ENCODE results near the gene NACA. TPM values are rescaled to one million over a fixed set of nuclear protein-coding genes. Genes with fewer than 3 reads are reported as not detected.

The NACA gene
- total RNA-seq, 1 donor from 2014 or later, result 687 TPM

DNA sequence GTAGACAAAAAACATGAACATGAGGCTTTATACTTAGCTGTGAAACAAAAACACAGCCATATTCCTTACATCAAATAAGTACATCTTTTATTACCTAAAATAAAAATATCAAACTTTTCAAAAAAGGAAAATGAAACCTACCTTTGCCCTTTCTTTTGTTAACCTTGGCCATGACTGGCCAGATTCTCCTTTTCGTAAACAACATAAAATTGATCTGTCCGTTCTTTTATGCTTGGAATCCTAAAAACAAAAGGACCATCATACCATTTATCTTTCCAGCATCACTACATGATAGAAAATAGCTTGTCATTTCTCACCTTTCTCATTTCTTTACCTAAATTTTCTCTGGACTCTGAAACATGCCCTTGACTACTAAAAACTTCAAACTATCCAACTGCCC is 53.5 kb downstream of the NACA start:
- H3K36me3 Mint-ChIP-seq (ENCODE audit: low read depth, unreplicated experiment), result peaks cover 26% of the 10 kb centered on the region
- no peak for DNase-seq (ENCODE audit: low spot score)
- no peaks in the 10 kb centered on the region for H3K27me3 Mint-ChIP-seq (ENCODE audit: unreplicated experiment)
- TF ChIP-seq, protein P1, sequence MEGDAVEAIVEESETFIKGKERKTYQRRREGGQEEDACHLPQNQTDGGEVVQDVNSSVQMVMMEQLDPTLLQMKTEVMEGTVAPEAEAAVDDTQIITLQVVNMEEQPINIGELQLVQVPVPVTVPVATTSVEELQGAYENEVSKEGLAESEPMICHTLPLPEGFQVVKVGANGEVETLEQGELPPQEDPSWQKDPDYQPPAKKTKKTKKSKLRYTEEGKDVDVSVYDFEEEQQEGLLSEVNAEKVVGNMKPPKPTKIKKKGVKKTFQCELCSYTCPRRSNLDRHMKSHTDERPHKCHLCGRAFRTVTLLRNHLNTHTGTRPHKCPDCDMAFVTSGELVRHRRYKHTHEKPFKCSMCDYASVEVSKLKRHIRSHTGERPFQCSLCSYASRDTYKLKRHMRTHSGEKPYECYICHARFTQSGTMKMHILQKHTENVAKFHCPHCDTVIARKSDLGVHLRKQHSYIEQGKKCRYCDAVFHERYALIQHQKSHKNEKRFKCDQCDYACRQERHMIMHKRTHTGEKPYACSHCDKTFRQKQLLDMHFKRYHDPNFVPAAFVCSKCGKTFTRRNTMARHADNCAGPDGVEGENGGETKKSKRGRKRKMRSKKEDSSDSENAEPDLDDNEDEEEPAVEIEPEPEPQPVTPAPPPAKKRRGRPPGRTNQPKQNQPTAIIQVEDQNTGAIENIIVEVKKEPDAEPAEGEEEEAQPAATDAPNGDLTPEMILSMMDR (IDR thresholded peaks at IDR 0.05; ENCODE audit: unreplicated experiment), result no peak
- no peak overlapping the region for H3K27ac Mint-ChIP-seq (ENCODE audit: unreplicated experiment)
- no peaks in the 10 kb centered on the region for H3K9me3 Mint-ChIP-seq (ENCODE audit: unreplicated experiment)
- no peaks in the 10 kb centered on the region for H3K4me1 Mint-ChIP-seq (ENCODE audit: unreplicated experiment)
- no peak overlapping the region for H3K4me3 Mint-ChIP-seq (ENCODE audit: unreplicated experiment)

DNA sequence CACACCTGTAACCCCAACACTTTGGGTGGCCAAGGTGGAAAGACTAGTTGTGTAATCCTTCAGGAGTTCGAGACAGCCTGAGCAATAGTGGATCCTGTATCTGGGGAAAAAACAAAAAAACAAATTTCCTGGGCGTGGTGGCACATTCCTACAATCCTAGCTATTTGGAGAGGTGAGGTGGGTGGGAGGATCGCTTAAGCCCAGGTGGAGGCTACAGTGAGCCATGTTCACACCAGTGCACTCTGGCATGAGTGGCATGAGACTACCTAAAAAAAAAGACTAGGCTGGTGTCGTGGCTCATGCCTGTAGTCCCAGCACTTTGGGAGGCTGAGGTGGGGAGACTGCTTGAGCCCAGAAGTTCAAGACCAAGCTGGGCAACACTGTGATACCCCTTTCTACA is 54.3 kb downstream of the NACA start:
- no peaks in the 10 kb centered on the region for H3K27me3 Mint-ChIP-seq (ENCODE audit: unreplicated experiment)
- H3K9me3 Mint-ChIP-seq (ENCODE audit: unreplicated experiment), result no peaks in the 10 kb centered on the region
- TF ChIP-seq, protein P1 (IDR thresholded peaks at IDR 0.05; ENCODE audit: unreplicated experiment), result no peak
- DNase-seq (ENCODE audit: low spot score), result no peak
- no peak overlapping the region for H3K27ac Mint-ChIP-seq (ENCODE audit: unreplicated experiment)
- H3K4me1 Mint-ChIP-seq (ENCODE audit: unreplicated experiment), result no peaks in the 10 kb centered on the region
- H3K36me3 Mint-ChIP-seq (ENCODE audit: low read depth, unreplicated experiment), result peaks cover 32% of the 10 kb centered on the region
- H3K4me3 Mint-ChIP-seq (ENCODE audit: unreplicated experiment), result no peak overlapping the region

DNA sequence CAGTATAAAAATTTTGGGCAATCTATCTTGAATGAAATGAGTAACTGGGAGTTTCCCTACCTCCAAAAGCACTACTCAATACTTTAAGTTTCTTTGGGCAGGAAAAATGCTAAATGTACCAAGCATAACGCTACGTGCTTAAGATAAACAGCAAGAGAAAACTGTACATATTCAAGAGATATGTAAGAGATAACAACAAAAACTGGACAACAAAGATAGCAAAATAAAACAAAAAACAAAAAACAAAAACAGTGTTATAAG is 57.0 kb downstream of the NACA start:
- H3K4me3 Mint-ChIP-seq (ENCODE audit: unreplicated experiment), result no peak overlapping the region
- no peaks in the 10 kb centered on the region for H3K9me3 Mint-ChIP-seq (ENCODE audit: unreplicated experiment)
- no peaks in the 10 kb centered on the region for H3K4me1 Mint-ChIP-seq (ENCODE audit: unreplicated experiment)
- DNase-seq (ENCODE audit: low spot score), result no peak
- H3K36me3 Mint-ChIP-seq (ENCODE audit: low read depth, unreplicated experiment), result peaks cover 45% of the 10 kb centered on the region
- TF ChIP-seq, protein P1 (IDR thresholded peaks at IDR 0.05; ENCODE audit: unreplicated experiment), result no peak
- H3K27ac Mint-ChIP-seq (ENCODE audit: unreplicated experiment), result peak overlapping the region; percentile 36
- peaks cover 2% of the 10 kb centered on the region for H3K27me3 Mint-ChIP-seq (ENCODE audit: unreplicated experiment)

Other genes with a start within 250 kb of the NACA start
- gene GLS2, start 237.1 kb downstream of the NACA start, total RNA-seq (ENCODE audit: unreplicated experiment), result 0.21 TPM
- gene RBMS2, start 203.5 kb downstream of the NACA start, total RNA-seq (ENCODE audit: unreplicated experiment), result 122 TPM
- 165 TPM for gene BAZ2A, start 95.0 kb downstream of the NACA start, total RNA-seq (ENCODE audit: unreplicated experiment)
- gene ATP5F1B, start 79.3 kb downstream of the NACA start, total RNA-seq (ENCODE audit: unreplicated experiment), result 519 TPM
- 165 TPM for gene PTGES3, start 37.0 kb downstream of the NACA start, total RNA-seq (ENCODE audit: unreplicated experiment)
- gene PRIM1, start 27.0 kb upstream of the NACA start, total RNA-seq (ENCODE audit: unreplicated experiment), result 11.2 TPM
- 1.8 TPM for gene HSD17B6, start 38.0 kb upstream of the NACA start, total RNA-seq (ENCODE audit: unreplicated experiment)
- gene SDR9C7, start 209.1 kb upstream of the NACA start, total RNA-seq (ENCODE audit: unreplicated experiment), result not detected
- 0.82 TPM for gene RDH16, start 232.3 kb upstream of the NACA start, total RNA-seq (ENCODE audit: unreplicated experiment)

Measured in endothelial cell (in vitro differentiated cells).